ENCODE measurements around the gene RPTOR. TPM values are rescaled to one million over a fixed set of nuclear protein-coding genes. Genes with fewer than 3 reads are reported as not detected.

The RPTOR gene
- polyA plus RNA-seq, 1 donor (not counting 4 experiments of a cell fraction or from before 2014, with no cell fraction given) = 4.0 TPM

DNA sequence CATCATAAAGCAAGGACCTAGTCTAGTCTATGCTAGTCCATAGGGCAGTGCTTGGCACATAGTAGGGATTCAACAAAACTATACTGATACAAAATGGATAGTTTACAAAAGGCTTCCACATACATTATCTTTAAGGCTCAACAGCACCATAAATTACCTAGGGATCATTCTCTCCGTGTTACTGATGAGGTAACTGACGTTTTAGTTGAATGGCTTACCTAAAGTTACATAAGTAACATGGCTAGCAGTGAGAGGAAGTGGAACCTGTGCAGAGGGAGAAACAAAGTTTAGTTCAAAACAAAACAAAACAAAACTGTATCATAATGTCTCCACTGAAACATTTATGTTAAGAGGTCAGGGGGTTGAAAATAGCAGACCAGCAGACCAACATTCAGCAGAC, 7.9 kb downstream of the RPTOR start:
- no peak for TF ChIP-seq EZH2 (IDR thresholded peaks at IDR 0.05; ENCODE audit: low read length)
- TF ChIP-seq, protein P1, sequence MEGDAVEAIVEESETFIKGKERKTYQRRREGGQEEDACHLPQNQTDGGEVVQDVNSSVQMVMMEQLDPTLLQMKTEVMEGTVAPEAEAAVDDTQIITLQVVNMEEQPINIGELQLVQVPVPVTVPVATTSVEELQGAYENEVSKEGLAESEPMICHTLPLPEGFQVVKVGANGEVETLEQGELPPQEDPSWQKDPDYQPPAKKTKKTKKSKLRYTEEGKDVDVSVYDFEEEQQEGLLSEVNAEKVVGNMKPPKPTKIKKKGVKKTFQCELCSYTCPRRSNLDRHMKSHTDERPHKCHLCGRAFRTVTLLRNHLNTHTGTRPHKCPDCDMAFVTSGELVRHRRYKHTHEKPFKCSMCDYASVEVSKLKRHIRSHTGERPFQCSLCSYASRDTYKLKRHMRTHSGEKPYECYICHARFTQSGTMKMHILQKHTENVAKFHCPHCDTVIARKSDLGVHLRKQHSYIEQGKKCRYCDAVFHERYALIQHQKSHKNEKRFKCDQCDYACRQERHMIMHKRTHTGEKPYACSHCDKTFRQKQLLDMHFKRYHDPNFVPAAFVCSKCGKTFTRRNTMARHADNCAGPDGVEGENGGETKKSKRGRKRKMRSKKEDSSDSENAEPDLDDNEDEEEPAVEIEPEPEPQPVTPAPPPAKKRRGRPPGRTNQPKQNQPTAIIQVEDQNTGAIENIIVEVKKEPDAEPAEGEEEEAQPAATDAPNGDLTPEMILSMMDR (optimal IDR thresholded peaks at IDR 0.05 in 1 of 3, IDR thresholded peaks at IDR 0.05 in 1 of 3, conservative IDR thresholded peaks at IDR 0.05 in 1 of 3; ENCODE audit: extremely low read depth in 1 of 3, insufficient read depth in 2 of 3, low read length in 3 of 3) = no peak
- peaks cover 68% of the 10 kb centered on the region for H3K79me2 ChIP-seq (ENCODE audit: control insufficient read depth, insufficient read depth, low read length)
- H3K9me3 ChIP-seq (ENCODE audit: control insufficient read depth, low read depth, low read length) = no peaks in the 10 kb centered on the region
- H3K27me3 ChIP-seq (ENCODE audit: control insufficient read depth, extremely low read depth, insufficient read depth, low read length) = no peaks in the 10 kb centered on the region
- FAIRE-seq = no peak
- H4K20me1 ChIP-seq (ENCODE audit: control insufficient read depth, extremely low read depth, insufficient read depth, low read length) = no peaks in the 10 kb centered on the region
- no peak overlapping the region for H3K4me2 ChIP-seq (ENCODE audit: control insufficient read depth, extremely low read depth, insufficient read depth, low read depth, low read length)
- H3K36me3 ChIP-seq (ENCODE audit: control insufficient read depth in 2 of 2, extremely low read depth in 1 of 2, insufficient read depth in 2 of 2, low read length in 2 of 2) = no peaks in the 10 kb centered on the region
- no peaks in the 10 kb centered on the region for H3K9me1 ChIP-seq (ENCODE audit: control insufficient read depth, extremely low read depth, insufficient read depth, low read length)
- H2AFZ ChIP-seq (ENCODE audit: control insufficient read depth, low read length) = no peak overlapping the region
- H3K27ac ChIP-seq (ENCODE audit: control insufficient read depth, insufficient read depth, low read length) = no peak overlapping the region
- no peaks in the 10 kb centered on the region for H3K4me1 ChIP-seq (ENCODE audit: control insufficient read depth, extremely low read depth, insufficient read depth, low read length)
- dilution Hi-C loops (cut with MboI; ENCODE audit: extremely low pct_ligation_motif_present, low sequenced_read_pairs) = no loop called here
- H3K4me3 ChIP-seq (ENCODE audit: control insufficient read depth in 2 of 3, extremely low read depth in 1 of 3, insufficient read depth in 2 of 3, low read depth in 1 of 3, low read length in 3 of 3) = no peak overlapping the region
- DNase-seq (ENCODE audit: low read depth, low spot score) = no peak
- no peak overlapping the region for H3K9ac ChIP-seq (ENCODE audit: control insufficient read depth, extremely low read depth, insufficient read depth, low read length)

DNA sequence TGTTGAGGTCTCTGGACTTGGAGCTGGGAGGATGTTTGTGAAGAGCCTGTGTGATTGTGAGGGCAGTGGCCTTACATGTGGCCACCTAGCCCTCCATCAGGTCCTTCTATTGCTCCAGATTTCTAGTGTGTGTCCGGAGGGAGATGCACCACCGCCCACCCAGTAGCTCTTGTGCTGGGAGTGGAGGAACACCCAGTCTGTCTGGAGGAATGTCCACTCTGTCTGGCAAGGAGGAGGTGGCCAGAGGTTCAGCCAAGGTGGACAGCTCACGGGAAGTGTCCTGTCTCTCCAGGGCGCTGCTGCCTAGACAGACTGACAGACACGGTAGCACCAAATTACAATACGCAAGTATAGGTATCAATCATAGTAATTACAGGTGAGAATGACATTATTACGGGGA, 10.6 kb downstream of the RPTOR start:
- no peaks in the 10 kb centered on the region for H3K27me3 ChIP-seq (ENCODE audit: control insufficient read depth, extremely low read depth, insufficient read depth, low read length)
- dilution Hi-C loops (cut with MboI; ENCODE audit: extremely low pct_ligation_motif_present, low sequenced_read_pairs) = no loop called here
- peaks cover 4% of the 10 kb centered on the region for H4K20me1 ChIP-seq (ENCODE audit: control insufficient read depth, extremely low read depth, insufficient read depth, low read length)
- no peaks in the 10 kb centered on the region for H3K9me1 ChIP-seq (ENCODE audit: control insufficient read depth, extremely low read depth, insufficient read depth, low read length)
- H3K4me3 ChIP-seq (ENCODE audit: control insufficient read depth in 2 of 3, extremely low read depth in 1 of 3, insufficient read depth in 2 of 3, low read depth in 1 of 3, low read length in 3 of 3) = no peak overlapping the region
- no peaks in the 10 kb centered on the region for H3K4me1 ChIP-seq (ENCODE audit: control insufficient read depth, extremely low read depth, insufficient read depth, low read length)
- no peak overlapping the region for H3K4me2 ChIP-seq (ENCODE audit: control insufficient read depth, extremely low read depth, insufficient read depth, low read depth, low read length)
- TF ChIP-seq, protein P1 (optimal IDR thresholded peaks at IDR 0.05 in 1 of 3, IDR thresholded peaks at IDR 0.05 in 1 of 3, conservative IDR thresholded peaks at IDR 0.05 in 1 of 3; ENCODE audit: extremely low read depth in 1 of 3, insufficient read depth in 2 of 3, low read length in 3 of 3) = no peak
- no peak for TF ChIP-seq EZH2 (IDR thresholded peaks at IDR 0.05; ENCODE audit: low read length)
- H3K27ac ChIP-seq (ENCODE audit: control insufficient read depth, insufficient read depth, low read length) = no peak overlapping the region
- no peaks in the 10 kb centered on the region for H3K9me3 ChIP-seq (ENCODE audit: control insufficient read depth, low read depth, low read length)
- no peaks in the 10 kb centered on the region for H3K36me3 ChIP-seq (ENCODE audit: control insufficient read depth in 2 of 2, extremely low read depth in 1 of 2, insufficient read depth in 2 of 2, low read length in 2 of 2)
- no peak overlapping the region for H2AFZ ChIP-seq (ENCODE audit: control insufficient read depth, low read length)
- H3K9ac ChIP-seq (ENCODE audit: control insufficient read depth, extremely low read depth, insufficient read depth, low read length) = no peak overlapping the region
- peaks cover 65% of the 10 kb centered on the region for H3K79me2 ChIP-seq (ENCODE audit: control insufficient read depth, insufficient read depth, low read length)
- DNase-seq (ENCODE audit: low read depth, low spot score) (no peak), FAIRE-seq (no peak)

Data from keratinocyte (primary cell).